Rectal smooth muscle tissue (tissue), 1 donor: Measurements from ENCODE around the gene IL3RA.
"Not testable (repeated sequence)": the region's sequence is repeated elsewhere in the genome, so short reads cannot be mapped to it uniquely, and the experiment has no call there.

Experiments
- H3K27ac ChIP-seq: one replicate; pipeline ENCODE4 v1.7.0; 2013; ENCODE audit warnings: low read depth, low read length, inconsistent platforms
- H3K27me3 ChIP-seq: one replicate; pipeline ENCODE4 v1.7.0; 2013; ENCODE audit warnings: low read length; ENCODE audit not compliant: control insufficient read depth, insufficient read depth
- H3K36me3 ChIP-seq: one replicate; pipeline ENCODE4 v1.7.0; 2013; ENCODE audit warnings: low read length; ENCODE audit not compliant: control insufficient read depth, insufficient read depth
- H3K4me1 ChIP-seq: one replicate; pipeline ENCODE4 v1.7.0; 2013; ENCODE audit warnings: low read length; ENCODE audit not compliant: control insufficient read depth, insufficient read depth
- H3K4me3 ChIP-seq: one replicate; pipeline ENCODE4 v1.7.0; 2013; ENCODE audit warnings: low read length
- H3K9ac ChIP-seq: one replicate; pipeline ENCODE4 v1.7.0; 2013; ENCODE audit warnings: low read length

IL3RA gene

GRCh38 chrX:1416965-1417760 lies 80.6 kb downstream of the IL3RA start:
- Histone ChIP-seq H3K27me3 (no peaks in the 10 kb centered on the region), H3K36me3 (peaks cover 29% of the 10 kb centered on the region), H3K4me3 (no peak overlapping the region), H3K4me1 (no peaks in the 10 kb centered on the region), H3K9ac (no peak overlapping the region), H3K27ac (no peak overlapping the region)

- Histone ChIP-seq H3K36me3 (peaks cover 29% of the 10 kb centered on the region), H3K4me1 (no peaks in the 10 kb centered on the region), H3K27me3 (no peaks in the 10 kb centered on the region), H3K4me3 (no peak overlapping the region), H3K9ac (no peak overlapping the region), H3K27ac (no peak overlapping the region)
Observed at GRCh38 chrX:1417921-1418771, 81.6 kb downstream of the IL3RA start.

- H3K4me1 ChIP-seq: no peaks in the 10 kb centered on the region
- no peak overlapping the region for H3K4me3 ChIP-seq
- H3K36me3 ChIP-seq: peaks cover 28% of the 10 kb centered on the region
- no peaks in the 10 kb centered on the region for H3K27me3 ChIP-seq
- no peak overlapping the region for H3K27ac ChIP-seq
- H3K9ac ChIP-seq: no peak overlapping the region
Observed at GRCh38 chrX:1418901-1419544, 82.4 kb downstream of the IL3RA start.

- Histone ChIP-seq H3K4me3 (no peak overlapping the region), H3K4me1 (no peaks in the 10 kb centered on the region), H3K36me3 (peaks cover 26% of the 10 kb centered on the region), H3K9ac (no peak overlapping the region), H3K27ac (no peak overlapping the region), H3K27me3 (no peaks in the 10 kb centered on the region)
Observed at GRCh38 chrX:1419545-1420355, 83.2 kb downstream of the IL3RA start.

- no peak overlapping the region for H3K4me3 ChIP-seq
- peaks cover 26% of the 10 kb centered on the region for H3K36me3 ChIP-seq
- H3K4me1 ChIP-seq: no peaks in the 10 kb centered on the region
- no peak overlapping the region for H3K9ac ChIP-seq
- no peaks in the 10 kb centered on the region for H3K27me3 ChIP-seq
- H3K27ac ChIP-seq: no peak overlapping the region
Observed at GRCh38 chrX:1420371-1420770, 83.8 kb downstream of the IL3RA start.

- no peaks in the 10 kb centered on the region for H3K4me1 ChIP-seq
- peaks cover 21% of the 10 kb centered on the region for H3K36me3 ChIP-seq
- H3K27me3 ChIP-seq: no peaks in the 10 kb centered on the region
- H3K9ac ChIP-seq: no peak overlapping the region
- no peak overlapping the region for H3K27ac ChIP-seq
- no peak overlapping the region for H3K4me3 ChIP-seq
Observed at GRCh38 chrX:1421433-1422134, 85.0 kb downstream of the IL3RA start.

GRCh38 chrX:1422135-1422465 lies 85.5 kb downstream of the IL3RA start:
- H3K27me3 ChIP-seq: no peaks in the 10 kb centered on the region
- H3K36me3 ChIP-seq: peaks cover 16% of the 10 kb centered on the region
- H3K4me3 ChIP-seq: no peak overlapping the region
- H3K9ac ChIP-seq: no peak overlapping the region
- H3K27ac ChIP-seq: no peak overlapping the region
- no peaks in the 10 kb centered on the region for H3K4me1 ChIP-seq

- H3K27me3 ChIP-seq: no peaks in the 10 kb centered on the region
- H3K36me3 ChIP-seq: peaks cover 17% of the 10 kb centered on the region
- no peaks in the 10 kb centered on the region for H3K4me1 ChIP-seq
- H3K27ac ChIP-seq: no peak overlapping the region
- H3K9ac ChIP-seq: no peak overlapping the region
- H3K4me3 ChIP-seq: no peak overlapping the region
Observed at GRCh38 chrX:1423215-1423614, 86.6 kb downstream of the IL3RA start.

GRCh38 chrX:1424147-1424851 lies 87.7 kb downstream of the IL3RA start:
- Histone ChIP-seq H3K4me3 (no peak overlapping the region), H3K4me1 (no peaks in the 10 kb centered on the region), H3K27ac (no peak overlapping the region), H3K36me3 (peaks cover 17% of the 10 kb centered on the region), H3K27me3 (no peaks in the 10 kb centered on the region), H3K9ac (no peak overlapping the region)

- H3K27me3 ChIP-seq: no peaks in the 10 kb centered on the region
- no peak overlapping the region for H3K27ac ChIP-seq
- H3K4me1 ChIP-seq: no peaks in the 10 kb centered on the region
- no peak overlapping the region for H3K4me3 ChIP-seq
- H3K36me3 ChIP-seq: peaks cover 17% of the 10 kb centered on the region
- H3K9ac ChIP-seq: no peak overlapping the region
Observed at GRCh38 chrX:1425381-1425780, 88.8 kb downstream of the IL3RA start.

GRCh38 chrX:1426321-1426720 lies 89.7 kb downstream of the IL3RA start:
- peaks cover 15% of the 10 kb centered on the region for H3K36me3 ChIP-seq
- H3K4me1 ChIP-seq, H3K9ac ChIP-seq, H3K27ac ChIP-seq, H3K4me3 ChIP-seq, H3K27me3 ChIP-seq: not testable (repeated sequence)
